Dermis lymphatic vessel endothelial cell (primary cell): ENCODE data around the gene TFEB. TPM values are rescaled to one million over a fixed set of nuclear protein-coding genes. Genes with fewer than 3 reads are reported as not detected.

ENCODE experiments used
- total RNA-seq: library from RNA; depleted of rRNA; stranded (reverse); fragments of >200 nt; gene quantifications from 2 replicates; pipeline ENCODE4 v1.2.1, GENCODE V29; 2014

The TFEB gene
- 7.7 and 7.8 TPM in 2 replicates for total RNA-seq

GRCh38 chr6:41735427-41736185, at the start of gene TFEB:
TFEB (minus strand) TSS chr6:41735608; CDS start chr6:41691213, 44,395 bp downstream.

DNA sequence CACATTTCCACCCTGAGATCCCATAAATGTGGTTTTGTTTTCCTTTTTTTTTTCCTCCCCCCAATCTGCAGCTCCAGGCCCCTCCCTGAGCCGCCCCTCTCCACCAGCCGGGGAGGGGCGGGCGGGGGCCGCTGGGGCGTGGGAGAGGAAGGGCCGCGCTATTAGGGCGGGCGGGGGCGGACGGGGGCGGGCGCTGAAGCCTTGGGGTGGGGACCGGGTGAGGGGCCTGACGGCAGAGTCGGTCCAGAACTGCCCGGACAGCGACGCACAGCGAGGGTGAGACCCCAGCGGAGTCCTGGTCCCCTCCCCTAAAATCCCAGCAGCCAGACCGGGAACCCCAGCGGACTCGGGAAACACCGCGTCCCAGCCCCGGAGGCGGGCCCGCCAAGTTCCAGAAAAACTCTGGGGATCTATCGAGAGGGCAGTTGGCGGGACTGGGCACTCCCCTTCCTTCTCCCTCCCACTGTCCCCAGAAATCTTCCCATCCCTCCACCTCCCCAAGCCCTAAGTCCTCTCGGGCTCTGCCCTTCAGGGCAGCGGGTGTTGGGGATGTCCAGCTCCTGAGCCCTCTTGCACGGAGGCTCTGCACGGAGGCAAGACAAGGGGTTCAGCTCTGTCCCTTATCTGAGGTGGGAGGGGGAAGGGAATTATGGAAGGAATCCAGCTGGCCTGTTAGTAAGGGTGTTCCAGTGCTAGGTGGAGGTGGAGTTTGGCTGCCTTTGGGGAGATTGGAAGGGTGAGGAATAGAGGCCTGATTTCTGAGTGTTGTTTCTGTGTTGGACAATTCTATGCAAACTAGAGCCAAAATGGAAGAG, 45.4 kb upstream of the TFEB start, which contains the start of gene PRICKLE4:
PRICKLE4 (plus strand) TSS at position 232 of the 815 bp plus-strand sequence. CDS start 2,692 bp downstream, outside the sequence.

DNA sequence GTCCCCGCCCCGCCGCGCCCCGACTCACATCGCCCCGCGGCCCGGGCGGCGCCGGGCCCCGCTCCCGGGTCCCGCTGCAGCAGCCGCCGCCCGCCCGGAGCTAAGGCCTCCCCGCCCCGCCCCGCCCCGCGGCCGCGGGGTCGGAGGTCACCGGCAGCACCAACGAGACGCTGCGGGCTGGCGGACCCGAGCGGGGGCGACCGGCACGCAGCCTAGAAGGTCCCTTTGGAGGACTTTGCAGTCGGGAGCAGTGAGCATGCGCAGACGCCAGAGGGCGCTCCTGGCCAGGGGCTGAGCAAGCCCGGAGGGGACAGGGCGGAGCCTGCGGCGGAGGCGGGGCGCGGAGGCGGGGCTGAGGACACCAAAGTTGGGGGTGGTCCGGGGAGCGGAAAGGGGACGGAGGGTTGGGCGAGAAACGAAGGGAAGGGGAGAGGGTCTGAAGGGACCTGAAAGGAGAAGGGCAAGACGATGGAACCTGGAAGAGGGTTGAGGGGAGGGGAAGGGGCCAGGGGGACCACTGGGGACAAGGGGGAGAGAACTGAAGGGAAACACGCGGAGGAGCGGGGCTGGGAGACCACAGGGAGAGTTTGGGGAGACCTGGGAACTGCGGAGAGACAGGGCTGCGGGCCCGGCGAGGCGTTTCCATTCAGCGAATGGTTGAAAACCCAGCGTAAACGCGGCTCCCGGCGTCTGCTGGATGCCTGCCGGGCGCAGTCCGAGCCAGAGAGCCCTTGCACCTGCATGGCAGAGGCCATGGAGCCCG, 44.6 kb upstream of the TFEB start, which contains the start of gene FRS3:
FRS3 (minus strand) TSS at position 113 of the 763 bp plus-strand sequence. CDS start 2,913 bp downstream, outside the sequence.

GRCh38 chr6:41747256-41748101, 12.1 kb upstream of the TFEB start, which contains the start of gene PGC:
PGC (minus strand) TSS chr6:41747397; CDS start chr6:41747334, 63 bp downstream.

GRCh38 chr6:41638002-41638934, 97.1 kb downstream of the TFEB start, which contains the start of gene MDFI:
MDFI (plus strand) TSS chr6:41638468; CDS start chr6:41638750, 282 bp downstream.

Other genes starting within 250 kb of the TFEB start
- gene FOXP4, start 189.2 kb downstream of the TFEB start, total RNA-seq = 3.8 and 3.9 TPM in 2 replicates
- 27.0 and 51.8 TPM in 2 replicates for gene MDFI, start 97.1 kb downstream of the TFEB start, total RNA-seq
- not detected in 2 replicates for gene PGC, start 11.8 kb upstream of the TFEB start, total RNA-seq
- gene FRS3, start 44.3 kb upstream of the TFEB start, total RNA-seq = 0.76 and 0.95 TPM in 2 replicates
- gene PRICKLE4, start 45.2 kb upstream of the TFEB start, total RNA-seq = 6.3 and 6.9 TPM in 2 replicates
- gene TOMM6, start 52.1 kb upstream of the TFEB start, total RNA-seq = 33.9 and 34.8 TPM in 2 replicates
- gene USP49, start 159.8 kb upstream of the TFEB start, total RNA-seq = 1.4 and 1.9 TPM in 2 replicates
- gene MED20, start 185.5 kb upstream of the TFEB start, total RNA-seq = 23.8 and 37.0 TPM in 2 replicates
- 11.4 and 16.6 TPM in 2 replicates for gene BYSL, start 185.9 kb upstream of the TFEB start, total RNA-seq
- gene CCND3, start 206.2 kb upstream of the TFEB start, total RNA-seq = 30.7 and 39.1 TPM in 2 replicates